ENCODE results near the gene RANBP3. TPM values are rescaled to one million over a fixed set of nuclear protein-coding genes. Genes with fewer than 3 reads are reported as not detected.
"Not testable (repeated sequence)": the region's sequence is repeated elsewhere in the genome, so short reads cannot be mapped to it uniquely, and the experiment has no call there.

Gene RANBP3
- total and polyA plus RNA-seq, 4 donors = 33.6 to 67.7 (median 54.9) TPM

- Histone ChIP-seq H3K4me3 (no peak overlapping the region), H3K36me3 (ENCODE audit: control insufficient read depth in 4 of 4, insufficient read depth in 4 of 4, low read length in 4 of 4) (peaks cover 0 to 24% (median 17%) of the 10 kb centered on the region in 4 donors), H3K9ac (ENCODE audit: insufficient read depth in 1 of 2, low read length in 2 of 2) (no peak overlapping the region), H3K27me3 (ENCODE audit: control insufficient read depth in 3 of 3, insufficient read depth in 3 of 3, low read length in 2 of 3) (no peaks in the 10 kb centered on the region), H3K9me3 (ENCODE audit: control insufficient read depth in 4 of 4, insufficient read depth in 3 of 4, low read length in 3 of 4) (no peaks in the 10 kb centered on the region), H3K4me1 (ENCODE audit: control insufficient read depth in 5 of 5, insufficient read depth in 5 of 5, low read length in 5 of 5) (peaks cover 0 to 4% (median 0%) of the 10 kb centered on the region in 5 donors), H3K27ac (ENCODE audit: low read depth in 1 of 2, low read length in 1 of 2) (no peak overlapping the region)
- ATAC-seq (ENCODE audit: insufficient read depth, low FRiP score) = no peak
- WGBS, 2 donors = 86 to 92% methylated on average over 10 of the region's 10 CpGs
- TF ChIP-seq CTCF (IDR thresholded peaks at IDR 0.05; ENCODE audit: control extremely low read depth, extremely low read depth) = no peak
- DNase-seq = no peak
Measured at GRCh38 chr19:6011206-6011605, 33.3 kb upstream of the RANBP3 start.

GRCh38 chr19:6010107-6010506 lies 32.2 kb upstream of the RANBP3 start:
- Histone ChIP-seq H3K27ac (ENCODE audit: low read depth in 1 of 2, low read length in 1 of 2) (no peak overlapping the region), H3K9me3 (ENCODE audit: control insufficient read depth in 4 of 4, insufficient read depth in 3 of 4, low read length in 3 of 4) (no peaks in the 10 kb centered on the region), H3K27me3 (ENCODE audit: control insufficient read depth in 3 of 3, insufficient read depth in 3 of 3, low read length in 2 of 3) (no peaks in the 10 kb centered on the region), H3K9ac (ENCODE audit: insufficient read depth in 1 of 2, low read length in 2 of 2) (no peak overlapping the region), H3K36me3 (ENCODE audit: control insufficient read depth in 4 of 4, insufficient read depth in 4 of 4, low read length in 4 of 4) (peaks cover 0 to 31% (median 17%) of the 10 kb centered on the region in 4 donors), H3K4me1 (ENCODE audit: control insufficient read depth in 5 of 5, insufficient read depth in 5 of 5, low read length in 5 of 5) (peaks cover 0 to 4% (median 0%) of the 10 kb centered on the region in 5 donors), H3K4me3 (no peak overlapping the region)
- DNase-seq (no peak), ATAC-seq (ENCODE audit: insufficient read depth, low FRiP score) (no peak)
- WGBS, 2 donors = 94% methylated on average over 16 of the region's 16 CpGs
- no peak for TF ChIP-seq CTCF (IDR thresholded peaks at IDR 0.05; ENCODE audit: control extremely low read depth, extremely low read depth)

GRCh38 chr19:6007866-6008265 lies 29.9 kb upstream of the RANBP3 start:
- no peak for TF ChIP-seq CTCF (IDR thresholded peaks at IDR 0.05; ENCODE audit: control extremely low read depth, extremely low read depth)
- no peaks in the 10 kb centered on the region for H3K9me3 ChIP-seq (ENCODE audit: control insufficient read depth in 4 of 4, insufficient read depth in 3 of 4, low read length in 3 of 4)
- ATAC-seq (ENCODE audit: insufficient read depth, low FRiP score) = no peak
- no peaks in the 10 kb centered on the region for H3K27me3 ChIP-seq (ENCODE audit: control insufficient read depth in 3 of 3, insufficient read depth in 3 of 3, low read length in 2 of 3)
- H3K4me1 ChIP-seq (ENCODE audit: control insufficient read depth in 5 of 5, insufficient read depth in 5 of 5, low read length in 5 of 5) = peaks cover 0 to 2% (median 0%) of the 10 kb centered on the region in 5 donors
- H3K4me3 ChIP-seq = no peak overlapping the region
- H3K27ac ChIP-seq (ENCODE audit: low read depth in 1 of 2, low read length in 1 of 2) = no peak overlapping the region
- DNase-seq = no peak
- 92 to 93% methylated on average over 26 of the region's 26 CpGs for WGBS, 2 donors
- no peak overlapping the region for H3K9ac ChIP-seq (ENCODE audit: insufficient read depth in 1 of 2, low read length in 2 of 2)
- H3K36me3 ChIP-seq (ENCODE audit: control insufficient read depth in 4 of 4, insufficient read depth in 4 of 4, low read length in 4 of 4) = peaks cover 0 to 36% (median 20%) of the 10 kb centered on the region in 4 donors

GRCh38 chr19:6006896-6007295 lies 29.0 kb upstream of the RANBP3 start:
- H3K36me3 ChIP-seq (ENCODE audit: control insufficient read depth in 4 of 4, insufficient read depth in 4 of 4, low read length in 4 of 4) = peaks cover 0 to 40% (median 18%) of the 10 kb centered on the region in 4 donors

GRCh38 chr19:6006070-6006446 lies 28.1 kb upstream of the RANBP3 start:
- not testable (repeated sequence) for H3K4me1 ChIP-seq (ENCODE audit: control insufficient read depth in 5 of 5, insufficient read depth in 5 of 5, low read length in 5 of 5); H3K27me3 ChIP-seq (ENCODE audit: control insufficient read depth in 3 of 3, insufficient read depth in 3 of 3, low read length in 2 of 3); DNase-seq; H3K4me3 ChIP-seq; H3K27ac ChIP-seq (ENCODE audit: low read depth in 1 of 2, low read length in 1 of 2); H3K9me3 ChIP-seq (ENCODE audit: control insufficient read depth in 4 of 4, insufficient read depth in 3 of 4, low read length in 3 of 4); H3K9ac ChIP-seq (ENCODE audit: insufficient read depth in 1 of 2, low read length in 2 of 2); ATAC-seq (ENCODE audit: insufficient read depth, low FRiP score)
- WGBS, 2 donors = 92 to 95% methylated on average over 7 of the region's 7 CpGs
- peaks cover under 1 to 35% (median 15%) of the 10 kb centered on the region in 4 donors for H3K36me3 ChIP-seq (ENCODE audit: control insufficient read depth in 4 of 4, insufficient read depth in 4 of 4, low read length in 4 of 4)

More at GRCh38 chr19:6006896-6007295, 29.0 kb upstream of the RANBP3 start:
- 93 to 95% methylated on average over 20 of the region's 20 CpGs for WGBS, 2 donors
- Histone ChIP-seq H3K9ac (ENCODE audit: insufficient read depth in 1 of 2, low read length in 2 of 2) (no peak overlapping the region), H3K4me3 (no peak overlapping the region), H3K9me3 (ENCODE audit: control insufficient read depth in 4 of 4, insufficient read depth in 3 of 4, low read length in 3 of 4) (no peaks in the 10 kb centered on the region), H3K4me1 (ENCODE audit: control insufficient read depth in 5 of 5, insufficient read depth in 5 of 5, low read length in 5 of 5) (peaks cover 0 to 2% (median 0%) of the 10 kb centered on the region in 5 donors), H3K27me3 (ENCODE audit: control insufficient read depth in 3 of 3, insufficient read depth in 3 of 3, low read length in 2 of 3) (no peaks in the 10 kb centered on the region), H3K27ac (ENCODE audit: low read depth in 1 of 2, low read length in 1 of 2) (no peak overlapping the region)
- no peak for TF ChIP-seq CTCF (IDR thresholded peaks at IDR 0.05; ENCODE audit: control extremely low read depth, extremely low read depth)
- DNase-seq (no peak), ATAC-seq (ENCODE audit: insufficient read depth, low FRiP score) (no peak)

Data from lung (tissue), 12 donors.